NCI-H446 treated with DMSO at 0.1 percent for 48 hours (cell line): ENCODE data around the gene CD300E.
"Not testable (repeated sequence)": the region's sequence is repeated elsewhere in the genome, so short reads cannot be mapped to it uniquely, and the experiment has no call there.

ENCODE experiments used
- DNase-seq: peaks from one replicate; lab custom pipeline; 2025; lab: John Stamatoyannopoulos, UW

CD300E gene

GRCh38 chr17:74598346-74599022 lies 25.1 kb downstream of the CD300E start:
- DNase-seq: no peak

- no peak for DNase-seq
These were observed 26.3 kb downstream of the CD300E start for GRCh38 chr17:74597069-74597790.

DNA sequence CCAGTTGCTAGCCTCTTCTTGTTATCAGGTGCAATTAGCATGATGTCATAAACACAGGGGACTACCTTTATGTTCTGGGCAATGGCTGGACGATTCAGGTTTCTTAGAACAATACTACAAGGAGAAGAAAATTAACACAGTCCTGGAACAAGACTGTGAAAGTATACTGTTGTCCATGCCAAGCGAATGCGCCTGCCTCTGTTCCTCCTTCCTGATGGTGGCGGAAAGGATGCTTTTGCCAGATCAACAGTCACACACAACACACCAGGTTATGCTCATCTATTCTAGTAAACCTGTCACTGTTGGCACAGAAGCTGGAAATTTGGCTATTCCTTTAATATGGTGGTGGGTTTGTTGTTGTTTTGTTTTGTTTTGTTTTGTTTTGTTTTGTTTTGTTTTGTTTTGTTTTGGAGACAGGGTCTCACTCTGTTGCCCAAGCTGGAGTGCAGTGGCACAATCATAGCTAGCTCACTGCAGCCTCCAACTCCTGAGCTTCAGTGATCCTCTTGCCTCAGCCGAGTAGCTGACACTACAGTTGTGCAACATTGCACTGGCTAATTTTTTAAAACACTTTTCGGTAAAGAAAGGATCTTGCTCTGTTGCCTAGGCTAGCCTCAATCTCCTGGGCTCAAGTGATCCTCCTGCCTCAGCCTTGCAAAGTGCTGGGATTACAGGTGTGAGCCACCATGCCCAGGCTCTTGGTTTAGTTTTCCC lies 28.3 kb downstream of the CD300E start:
- no peak for DNase-seq

DNA sequence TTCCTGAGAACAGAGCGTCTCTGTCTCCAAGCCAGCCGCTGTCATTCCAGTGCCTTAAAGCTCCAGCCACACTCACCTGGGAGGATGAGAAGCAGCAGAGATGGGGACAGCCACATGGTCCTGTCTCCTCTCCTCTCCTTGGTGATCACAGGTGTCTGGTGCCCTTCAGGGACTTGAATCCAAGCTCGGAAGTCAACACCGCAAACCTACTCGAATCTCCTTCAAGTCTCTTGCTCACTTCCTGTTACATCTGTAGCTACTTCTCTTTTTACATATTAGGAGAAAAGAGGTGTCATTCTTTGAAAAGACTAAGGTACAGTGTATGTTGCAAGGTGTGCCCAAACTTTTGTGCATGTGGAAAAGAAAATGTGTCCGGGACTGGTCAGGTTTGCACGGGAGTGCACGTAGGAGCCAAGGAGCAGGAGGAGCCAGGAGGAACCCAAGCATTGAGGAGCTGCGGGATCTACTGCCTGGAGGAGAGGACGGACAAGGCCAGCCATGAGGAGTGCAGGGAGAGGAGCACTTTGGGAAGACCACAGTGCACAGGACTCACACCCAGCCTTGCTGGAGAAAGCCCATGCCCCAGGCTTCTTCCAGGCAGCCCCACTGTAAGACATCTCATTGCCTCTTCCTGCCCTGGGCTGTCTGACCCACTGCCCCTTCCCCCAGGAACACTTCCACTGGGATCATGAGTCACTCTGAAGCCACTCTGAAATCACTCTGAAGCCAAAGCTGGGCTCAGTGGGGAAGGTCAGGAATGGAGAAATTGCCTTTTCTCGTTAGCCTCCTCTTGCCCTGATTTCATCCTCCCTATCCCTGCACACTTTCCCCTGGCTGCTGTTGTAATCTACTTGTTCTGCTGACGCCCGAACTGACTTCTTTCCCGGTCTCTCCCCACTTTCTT lies 31.2 kb downstream of the CD300E start, which contains the start of gene CD300LD:
CD300LD (minus strand) TSS at position 197 of the 904 bp plus-strand sequence; CDS start at position 116, 81 bp downstream.
- no peak for DNase-seq

GRCh38 chr17:74591503-74591902 lies 32.0 kb downstream of the CD300E start:
- no peak for DNase-seq

- DNase-seq: no peak
These were observed 37.8 kb downstream of the CD300E start for GRCh38 chr17:74585711-74586110.

- DNase-seq: no peak
These were observed 39.1 kb downstream of the CD300E start for GRCh38 chr17:74584292-74585060.

- DNase-seq: no peak
These were observed 40.9 kb downstream of the CD300E start for GRCh38 chr17:74582633-74583032.

GRCh38 chr17:74579900-74580299 lies 43.6 kb downstream of the CD300E start:
- no peak for DNase-seq

DNA sequence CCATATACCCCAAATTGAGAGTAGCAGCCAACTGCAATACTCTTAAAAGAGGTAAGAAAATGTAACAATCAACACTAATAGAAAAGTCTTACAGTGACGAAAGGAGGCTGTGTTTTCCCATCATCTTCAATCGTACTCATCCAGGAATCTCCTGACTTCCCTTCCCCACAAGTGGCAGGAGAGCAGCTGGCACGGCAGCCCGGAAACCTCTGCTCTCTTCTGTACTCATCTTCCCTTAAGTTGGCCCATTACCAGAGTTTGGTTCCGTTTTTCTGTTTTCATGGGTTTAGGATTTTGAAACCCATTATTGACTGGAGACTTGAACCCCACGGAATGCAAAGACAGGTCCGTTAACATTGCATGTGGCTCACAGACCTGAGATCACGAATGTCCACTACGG lies 44.6 kb downstream of the CD300E start:
- no peak for DNase-seq

GRCh38 chr17:74574489-74575142 lies 48.9 kb downstream of the CD300E start:
- DNase-seq: no peak

GRCh38 chr17:74573635-74574034 lies 49.9 kb downstream of the CD300E start:
- DNase-seq: not testable (repeated sequence)

DNA sequence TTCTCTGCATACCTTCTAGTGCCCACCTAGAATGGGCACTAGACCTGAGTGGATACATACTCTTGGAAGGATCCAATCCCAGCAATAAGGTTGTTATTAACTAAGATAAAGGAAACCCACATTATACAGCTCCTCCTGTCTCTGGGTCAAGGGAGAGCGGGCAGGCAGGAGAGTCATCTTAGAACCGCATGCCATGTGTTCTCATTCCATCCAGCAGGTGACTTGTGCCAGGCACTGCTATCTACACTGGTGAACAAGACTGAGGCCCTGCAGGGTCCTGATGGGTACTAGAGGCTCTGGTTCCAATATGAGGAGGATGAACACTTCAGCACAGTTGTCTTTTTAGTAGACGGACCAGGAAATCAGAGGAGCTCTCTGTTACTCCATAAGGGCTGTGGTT lies 50.4 kb downstream of the CD300E start:
- DNase-seq: no peak

DNA sequence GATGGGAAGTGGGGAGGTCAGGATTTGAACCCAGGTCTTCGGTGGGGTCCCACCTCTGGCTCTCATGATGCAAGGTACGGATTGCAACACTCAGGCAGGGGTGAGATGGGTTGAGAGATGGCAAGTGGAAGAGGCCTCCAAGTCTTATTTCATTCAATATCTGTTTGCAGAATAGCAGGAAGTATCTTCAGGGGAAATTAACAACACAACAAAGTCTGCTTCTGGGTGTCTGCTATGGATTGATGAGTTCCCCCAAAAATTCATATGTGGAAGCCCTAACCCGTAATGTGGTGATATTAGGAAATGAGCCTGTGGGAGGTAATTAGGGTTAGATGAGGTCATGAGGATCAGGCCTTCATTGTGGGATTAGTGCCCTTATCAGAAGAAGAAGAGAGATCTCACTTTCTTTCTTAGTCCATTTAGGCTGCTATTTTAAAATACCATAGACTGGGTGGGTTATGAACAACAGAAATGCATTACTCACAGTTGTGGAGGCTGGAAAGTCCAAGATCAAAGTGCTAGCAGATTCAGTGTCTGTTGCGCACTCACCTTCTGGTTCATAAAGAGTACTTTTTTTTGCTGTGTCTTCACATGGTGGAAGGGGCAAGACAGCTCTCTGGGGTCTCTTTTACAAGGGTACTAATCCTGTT lies 51.8 kb downstream of the CD300E start:
- DNase-seq: no peak

DNA sequence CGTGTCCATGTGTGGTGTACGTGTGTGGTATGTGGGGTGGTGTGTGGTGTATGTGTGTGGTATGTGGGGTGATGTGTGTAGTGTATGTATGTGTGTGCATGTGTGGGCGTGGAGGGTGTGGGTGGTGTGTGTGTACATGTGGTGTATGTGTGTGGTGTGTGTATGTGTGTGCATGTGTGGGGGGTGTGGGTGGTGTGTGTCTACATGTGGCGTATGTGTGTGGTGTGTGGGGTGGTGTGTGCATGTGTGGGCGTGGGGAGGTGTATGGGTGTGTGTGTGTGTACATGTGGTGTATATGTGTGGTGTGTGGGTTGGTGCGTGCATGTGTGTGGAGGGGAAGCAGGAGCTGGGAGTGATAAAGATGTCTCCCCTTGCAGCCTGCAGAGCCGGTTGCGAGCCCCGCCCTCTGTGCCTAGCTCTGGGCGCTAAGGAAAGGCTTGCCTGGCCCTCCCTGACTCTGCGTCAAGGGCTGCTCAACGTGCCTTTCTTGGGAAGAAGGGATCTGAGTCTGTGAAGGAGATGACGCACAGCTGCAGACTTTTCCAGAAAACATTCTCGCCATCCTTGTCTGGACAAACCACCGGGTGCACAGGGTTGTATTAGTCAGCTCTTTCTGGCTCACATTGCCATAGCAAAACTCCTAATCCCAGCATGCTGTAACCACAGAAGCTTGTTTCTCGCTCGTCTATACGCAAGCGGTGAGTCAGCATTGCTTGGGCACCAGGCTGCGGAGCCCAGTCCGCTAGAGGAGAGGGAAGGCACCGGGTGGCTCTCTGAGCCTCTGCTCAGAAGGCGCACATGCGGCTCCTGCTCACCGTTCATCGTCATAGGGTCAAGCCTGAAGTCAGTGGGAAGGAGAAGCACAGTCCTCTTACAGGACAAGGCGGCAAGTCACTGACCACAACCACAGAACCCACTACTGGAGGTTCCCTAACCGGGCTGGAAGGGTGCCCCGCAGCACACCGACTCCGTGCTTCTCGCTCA lies 54.2 kb downstream of the CD300E start:
- peak; percentile 1 for DNase-seq

- DNase-seq: no peak
These were observed 55.2 kb downstream of the CD300E start for GRCh38 chr17:74568106-74568873.

DNA sequence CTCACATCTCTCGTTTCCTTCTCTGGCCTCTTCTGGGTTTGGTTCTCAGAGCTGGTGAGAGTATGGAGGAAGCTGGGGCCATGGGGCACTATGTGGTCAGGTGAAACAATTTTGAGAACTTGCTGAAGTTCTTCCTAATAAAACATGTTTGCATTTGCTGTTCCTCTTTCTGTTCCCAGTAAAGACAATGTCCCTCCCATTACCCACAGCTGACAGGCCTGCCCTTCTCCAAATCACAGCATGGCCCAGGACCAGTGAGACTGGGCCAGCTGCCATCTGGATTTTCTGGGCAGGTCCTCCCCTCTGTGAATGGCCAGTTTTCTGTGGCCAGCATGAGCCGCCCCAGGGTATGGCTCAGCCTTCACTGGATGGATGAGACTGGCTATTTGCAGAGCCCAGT lies 56.1 kb downstream of the CD300E start, which contains the start of gene CD300H:
CD300H (minus strand) TSS at position 113 of the 400 bp plus-strand sequence.
- no peak for DNase-seq
